ENCODE measurements around the gene TSEN2. TPM values are rescaled to one million over a fixed set of nuclear protein-coding genes. Genes with fewer than 3 reads are reported as not detected.

TSEN2 gene
- total RNA-seq, 1 experiment from 2014 or later, result 22.0 TPM

DNA sequence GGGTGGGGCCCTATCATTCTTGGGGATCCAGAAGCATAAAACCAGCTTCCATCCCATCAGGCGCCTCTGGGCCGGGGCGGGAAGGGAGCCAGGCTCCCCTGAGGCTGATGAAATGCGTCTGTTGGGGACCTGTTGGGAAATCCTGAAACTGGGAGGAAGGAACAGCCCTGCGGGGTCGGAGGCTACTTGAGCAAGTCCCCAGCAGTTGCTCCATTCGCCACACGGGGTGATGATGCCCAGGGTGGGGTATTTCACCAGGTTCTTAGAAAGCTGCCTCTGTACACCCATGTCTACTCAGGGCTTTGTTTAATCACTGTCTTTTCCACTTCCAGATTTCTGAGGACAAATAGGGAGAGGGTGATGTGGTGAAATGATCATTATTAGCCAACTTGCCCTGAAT is 25.4 kb upstream of the TSEN2 start:
- CTCF ChIA-PET, result no interaction called here
- Histone ChIP-seq H3K4me1 (ENCODE audit: control insufficient read depth, insufficient read depth, low read length) (peaks cover 3% of the 10 kb centered on the region; the same call in 1 of the 2 replicates), H3K36me3 (ENCODE audit: control insufficient read depth, insufficient read depth, low read length) (no peaks in the 10 kb centered on the region), H3K27ac (ENCODE audit: low read length) (peak overlapping the region; percentile 54; the same call in 1 of the 2 replicates), H3K9me3 (ENCODE audit: control insufficient read depth, insufficient read depth, low read depth, low read length) (no peaks in the 10 kb centered on the region), H3K27me3 (ENCODE audit: control insufficient read depth, insufficient read depth, low read length) (no peaks in the 10 kb centered on the region), H3K4me3 (ENCODE audit: low read depth in 2 of 2, low read length in 2 of 2) (no peak overlapping the region)
- intact Hi-C loops (cut with micrococcal nuclease; ENCODE audit: unreplicated experiment) (no loop called here), in situ Hi-C loops (cut with HindIII; ENCODE audit: low pct_unique_long_range_greater_than_20kb, low sequenced_read_pairs) (no loop called here)
- BruUV-seq (replicated peaks), result no TSS peak
- TF ChIP-seq SIN3A (IDR thresholded peaks at IDR 0.05; ENCODE audit: borderline replicate concordance, insufficient read depth, low read depth, low read length) (no peak), POLR2AphosphoS5 (IDR thresholded peaks at IDR 0.05; ENCODE audit: low read depth, low read length) (no peak), TCF7L2 (IDR thresholded peaks at IDR 0.05; ENCODE audit: low read depth, low read length) (no peak)
- TF ChIP-seq, protein P1, sequence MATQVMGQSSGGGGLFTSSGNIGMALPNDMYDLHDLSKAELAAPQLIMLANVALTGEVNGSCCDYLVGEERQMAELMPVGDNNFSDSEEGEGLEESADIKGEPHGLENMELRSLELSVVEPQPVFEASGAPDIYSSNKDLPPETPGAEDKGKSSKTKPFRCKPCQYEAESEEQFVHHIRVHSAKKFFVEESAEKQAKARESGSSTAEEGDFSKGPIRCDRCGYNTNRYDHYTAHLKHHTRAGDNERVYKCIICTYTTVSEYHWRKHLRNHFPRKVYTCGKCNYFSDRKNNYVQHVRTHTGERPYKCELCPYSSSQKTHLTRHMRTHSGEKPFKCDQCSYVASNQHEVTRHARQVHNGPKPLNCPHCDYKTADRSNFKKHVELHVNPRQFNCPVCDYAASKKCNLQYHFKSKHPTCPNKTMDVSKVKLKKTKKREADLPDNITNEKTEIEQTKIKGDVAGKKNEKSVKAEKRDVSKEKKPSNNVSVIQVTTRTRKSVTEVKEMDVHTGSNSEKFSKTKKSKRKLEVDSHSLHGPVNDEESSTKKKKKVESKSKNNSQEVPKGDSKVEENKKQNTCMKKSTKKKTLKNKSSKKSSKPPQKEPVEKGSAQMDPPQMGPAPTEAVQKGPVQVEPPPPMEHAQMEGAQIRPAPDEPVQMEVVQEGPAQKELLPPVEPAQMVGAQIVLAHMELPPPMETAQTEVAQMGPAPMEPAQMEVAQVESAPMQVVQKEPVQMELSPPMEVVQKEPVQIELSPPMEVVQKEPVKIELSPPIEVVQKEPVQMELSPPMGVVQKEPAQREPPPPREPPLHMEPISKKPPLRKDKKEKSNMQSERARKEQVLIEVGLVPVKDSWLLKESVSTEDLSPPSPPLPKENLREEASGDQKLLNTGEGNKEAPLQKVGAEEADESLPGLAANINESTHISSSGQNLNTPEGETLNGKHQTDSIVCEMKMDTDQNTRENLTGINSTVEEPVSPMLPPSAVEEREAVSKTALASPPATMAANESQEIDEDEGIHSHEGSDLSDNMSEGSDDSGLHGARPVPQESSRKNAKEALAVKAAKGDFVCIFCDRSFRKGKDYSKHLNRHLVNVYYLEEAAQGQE (IDR thresholded peaks at IDR 0.05; ENCODE audit: insufficient read depth in 1 of 2, low read depth in 2 of 2, low read length in 1 of 2), result no peak
- TF ChIP-seq, protein P2, sequence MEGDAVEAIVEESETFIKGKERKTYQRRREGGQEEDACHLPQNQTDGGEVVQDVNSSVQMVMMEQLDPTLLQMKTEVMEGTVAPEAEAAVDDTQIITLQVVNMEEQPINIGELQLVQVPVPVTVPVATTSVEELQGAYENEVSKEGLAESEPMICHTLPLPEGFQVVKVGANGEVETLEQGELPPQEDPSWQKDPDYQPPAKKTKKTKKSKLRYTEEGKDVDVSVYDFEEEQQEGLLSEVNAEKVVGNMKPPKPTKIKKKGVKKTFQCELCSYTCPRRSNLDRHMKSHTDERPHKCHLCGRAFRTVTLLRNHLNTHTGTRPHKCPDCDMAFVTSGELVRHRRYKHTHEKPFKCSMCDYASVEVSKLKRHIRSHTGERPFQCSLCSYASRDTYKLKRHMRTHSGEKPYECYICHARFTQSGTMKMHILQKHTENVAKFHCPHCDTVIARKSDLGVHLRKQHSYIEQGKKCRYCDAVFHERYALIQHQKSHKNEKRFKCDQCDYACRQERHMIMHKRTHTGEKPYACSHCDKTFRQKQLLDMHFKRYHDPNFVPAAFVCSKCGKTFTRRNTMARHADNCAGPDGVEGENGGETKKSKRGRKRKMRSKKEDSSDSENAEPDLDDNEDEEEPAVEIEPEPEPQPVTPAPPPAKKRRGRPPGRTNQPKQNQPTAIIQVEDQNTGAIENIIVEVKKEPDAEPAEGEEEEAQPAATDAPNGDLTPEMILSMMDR (IDR thresholded peaks at IDR 0.05), result no peak
- DNase-seq (ENCODE audit: low read depth, low spot score), result no peak
- POLR2A ChIA-PET, result no interaction called here
- ATAC-seq, result no peak

DNA sequence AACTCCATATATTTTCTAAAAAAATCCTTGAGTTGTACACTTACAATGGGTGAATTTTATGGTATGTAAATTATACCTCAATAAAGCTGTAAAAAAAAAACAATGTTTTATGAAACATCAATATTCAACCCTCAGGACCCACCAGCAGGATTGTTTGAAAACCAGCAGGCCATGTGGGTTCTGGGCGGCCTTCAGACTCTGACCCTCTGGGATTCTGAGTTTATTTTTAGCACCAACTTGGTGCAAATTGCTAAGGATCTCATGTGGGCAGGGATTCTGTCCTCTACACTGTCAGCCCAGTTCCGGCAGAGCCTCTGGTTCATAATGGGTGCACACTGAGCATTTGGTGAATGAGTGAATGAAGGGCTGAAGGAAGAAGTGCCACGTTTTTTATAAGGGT is 24.2 kb upstream of the TSEN2 start:
- ChIA-PET POLR2A (no interaction called here), CTCF (interaction anchor here (0.5 kb wide), 1 partner anchor 24 kb away, joined by 4 read pairs; no protein-coding TSS in a partner anchor)
- intact Hi-C loops (cut with micrococcal nuclease; ENCODE audit: unreplicated experiment), result no loop called here
- Histone ChIP-seq H3K27ac (ENCODE audit: low read length) (peak overlapping the region; percentile 48; the same call in 1 of the 2 replicates), H3K4me3 (ENCODE audit: low read depth in 2 of 2, low read length in 2 of 2) (no peak overlapping the region), H3K36me3 (ENCODE audit: control insufficient read depth, insufficient read depth, low read length) (no peaks in the 10 kb centered on the region), H3K27me3 (ENCODE audit: control insufficient read depth, insufficient read depth, low read length) (no peaks in the 10 kb centered on the region), H3K4me1 (ENCODE audit: control insufficient read depth, insufficient read depth, low read length) (no peaks in the 10 kb centered on the region), H3K9me3 (ENCODE audit: control insufficient read depth, insufficient read depth, low read depth, low read length) (no peaks in the 10 kb centered on the region)
- TF ChIP-seq, protein P1 (IDR thresholded peaks at IDR 0.05; ENCODE audit: insufficient read depth in 1 of 2, low read depth in 2 of 2, low read length in 1 of 2), result no peak
- TF ChIP-seq, protein P2 (IDR thresholded peaks at IDR 0.05), result no peak
- TF ChIP-seq TCF7L2 (IDR thresholded peaks at IDR 0.05; ENCODE audit: low read depth, low read length), result no peak
- no peak for TF ChIP-seq SIN3A (IDR thresholded peaks at IDR 0.05; ENCODE audit: borderline replicate concordance, insufficient read depth, low read depth, low read length)
- TF ChIP-seq POLR2AphosphoS5 (IDR thresholded peaks at IDR 0.05; ENCODE audit: low read depth, low read length), result no peak
- BruUV-seq (replicated peaks), result no TSS peak
- DNase-seq (ENCODE audit: low read depth, low spot score) (no peak), ATAC-seq (no peak)
- in situ Hi-C loops (cut with HindIII; ENCODE audit: low pct_unique_long_range_greater_than_20kb, low sequenced_read_pairs), result no loop called here
